NK-92 (cell line): Measurements from ENCODE around the gene LMO2.
"Not testable (repeated sequence)": the region's sequence is repeated elsewhere in the genome, so short reads cannot be mapped to it uniquely, and the experiment has no call there.

Experiments
- DNase-seq: peaks from one replicate; lab custom pipeline; 2025; ENCODE audit not compliant: unreplicated experiment; lab: John Stamatoyannopoulos, UW

The LMO2 gene

GRCh38 chr11:33863418-33864172, 28.3 kb downstream of the LMO2 start:
- DNase-seq, result no peak

DNA sequence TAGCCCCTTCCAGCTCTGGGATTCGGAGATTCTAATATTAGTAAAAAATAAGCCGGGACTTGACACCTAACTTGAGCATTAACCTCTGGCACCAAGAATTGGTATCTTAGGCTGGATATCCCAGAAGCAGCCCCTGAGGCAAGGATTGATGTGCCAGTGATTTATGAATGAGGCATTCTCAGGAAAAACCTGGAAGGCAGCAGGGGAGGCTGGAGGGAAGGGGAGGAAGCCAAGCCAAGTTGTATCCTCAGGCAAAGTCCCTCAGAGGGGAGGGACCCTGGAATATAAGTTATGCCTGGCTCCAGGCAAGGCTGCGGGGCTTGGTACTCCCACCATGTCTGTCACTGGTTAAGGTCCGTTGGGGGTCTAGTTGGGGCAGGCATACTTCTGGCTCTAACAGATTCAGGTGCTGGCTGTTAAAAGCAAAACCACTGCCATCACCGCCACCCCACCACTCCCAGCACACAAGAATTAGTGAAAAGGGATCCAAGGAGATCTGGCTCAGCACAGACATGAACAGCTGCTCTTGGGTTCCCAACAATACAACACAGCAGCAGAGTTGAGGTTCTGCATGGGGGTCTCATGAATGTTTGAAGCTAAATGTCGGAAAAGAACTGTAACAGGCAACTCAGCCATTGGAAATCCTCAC, 29.8 kb downstream of the LMO2 start:
- no peak for DNase-seq

DNA sequence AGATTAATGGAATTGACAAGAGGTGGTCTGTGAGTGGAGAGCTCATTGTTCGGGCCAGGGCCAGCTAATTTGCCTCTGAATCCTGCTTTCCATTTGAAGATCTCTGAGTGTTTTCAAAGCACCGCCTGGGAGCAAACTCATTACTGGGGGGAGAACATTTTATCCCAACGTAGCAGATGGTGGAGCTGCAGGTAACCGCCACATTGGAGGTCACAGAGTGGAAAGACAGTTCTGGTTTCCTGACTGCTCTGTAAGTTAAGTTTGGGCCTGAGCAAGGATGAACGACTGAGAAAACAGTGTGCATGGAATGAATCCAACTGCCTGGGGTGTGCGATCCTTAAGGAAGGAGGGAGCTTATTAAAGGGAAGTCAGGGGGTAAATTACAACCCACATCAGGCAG, 30.5 kb downstream of the LMO2 start:
- no peak for DNase-seq

DNA sequence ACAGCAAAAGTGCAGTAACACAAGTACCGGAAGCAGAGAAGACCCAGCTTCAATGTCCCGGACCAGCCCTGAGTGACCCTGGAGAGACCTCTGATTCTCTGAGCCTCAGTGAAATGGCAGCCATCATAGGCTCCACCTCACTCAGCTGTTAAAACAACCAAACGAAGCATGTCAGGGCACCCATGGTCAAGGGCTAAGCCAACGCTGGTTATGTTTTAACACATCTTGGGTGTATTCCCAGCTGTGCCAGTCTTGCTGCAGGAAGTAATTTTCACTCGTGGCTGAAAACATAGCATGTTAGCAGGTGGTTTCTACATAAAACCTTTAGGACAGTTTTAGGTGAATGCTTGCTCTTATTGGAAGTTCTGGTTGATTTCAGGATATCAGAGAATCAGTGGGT, 30.9 kb downstream of the LMO2 start:
- DNase-seq, result no peak

DNA sequence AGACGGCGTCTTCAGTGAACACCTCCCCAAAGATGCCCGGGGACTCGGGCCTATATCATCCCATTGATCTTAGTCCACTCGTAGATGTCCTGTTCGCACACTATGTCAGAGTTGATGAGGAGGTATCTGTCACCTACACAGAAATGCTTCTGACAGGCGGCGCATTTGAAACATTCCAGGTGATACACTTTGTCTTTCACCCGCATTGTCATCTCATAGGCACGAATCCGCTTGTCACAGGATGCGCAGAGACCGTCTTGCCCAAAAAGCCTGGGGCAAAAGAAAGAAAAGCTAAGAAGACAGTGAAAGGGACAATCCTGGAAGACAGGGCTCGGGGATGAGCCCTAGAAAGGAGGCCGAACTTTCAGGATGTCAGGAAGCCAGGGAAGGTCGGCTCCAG, 32.6 kb downstream of the LMO2 start:
- no peak for DNase-seq

DNA sequence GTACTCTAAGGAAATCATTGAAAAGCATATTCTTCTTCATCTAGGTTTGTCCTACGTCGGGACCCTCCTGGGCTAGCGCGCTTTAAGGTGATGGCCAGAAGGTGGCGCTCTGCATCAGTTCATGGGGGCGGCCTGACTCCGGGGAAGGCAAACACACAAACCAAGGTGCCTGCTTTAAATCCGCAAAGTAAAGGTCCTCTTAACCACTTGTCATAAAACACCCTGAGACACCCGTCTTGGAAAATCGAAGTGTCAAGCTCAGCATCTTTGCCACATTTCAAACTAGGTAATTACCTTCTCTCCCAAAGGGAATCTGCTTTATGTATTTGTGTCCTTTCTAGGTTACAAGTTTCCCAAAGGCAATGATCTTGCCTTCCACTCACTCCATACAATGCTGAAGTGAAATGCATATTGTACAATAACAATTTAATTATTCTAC, 33.9 kb downstream of the LMO2 start:
- DNase-seq, result no peak

- DNase-seq, result no peak
Measured at GRCh38 chr11:33855500-33855899, 36.4 kb downstream of the LMO2 start.

GRCh38 chr11:33848717-33849390, 43.0 kb downstream of the LMO2 start:
- no peak for DNase-seq

- DNase-seq, result no peak
Measured at GRCh38 chr11:33847251-33847650, 44.6 kb downstream of the LMO2 start.

DNA sequence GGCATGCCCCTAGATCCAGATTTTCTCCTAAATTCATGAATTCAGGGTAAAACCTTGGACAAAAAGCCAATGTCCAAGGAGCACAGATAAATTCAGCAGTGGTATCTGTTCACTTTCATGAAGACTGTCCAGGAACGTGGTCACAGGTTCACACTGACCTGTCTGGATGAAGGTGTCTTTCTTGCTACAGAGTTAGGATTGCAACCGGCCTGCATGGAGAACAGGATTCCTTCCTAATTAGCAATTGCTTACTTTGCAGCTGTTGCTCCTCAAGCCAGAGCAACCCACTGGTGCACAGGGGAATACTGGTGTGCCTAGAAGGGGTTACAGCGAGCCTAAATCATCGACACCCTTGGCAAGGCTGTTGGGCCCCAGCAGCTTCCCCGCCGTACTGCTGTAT, 47.6 kb downstream of the LMO2 start:
- no peak for DNase-seq

- DNase-seq, result no peak
Measured at GRCh38 chr11:33843018-33843417, 48.9 kb downstream of the LMO2 start.

DNA sequence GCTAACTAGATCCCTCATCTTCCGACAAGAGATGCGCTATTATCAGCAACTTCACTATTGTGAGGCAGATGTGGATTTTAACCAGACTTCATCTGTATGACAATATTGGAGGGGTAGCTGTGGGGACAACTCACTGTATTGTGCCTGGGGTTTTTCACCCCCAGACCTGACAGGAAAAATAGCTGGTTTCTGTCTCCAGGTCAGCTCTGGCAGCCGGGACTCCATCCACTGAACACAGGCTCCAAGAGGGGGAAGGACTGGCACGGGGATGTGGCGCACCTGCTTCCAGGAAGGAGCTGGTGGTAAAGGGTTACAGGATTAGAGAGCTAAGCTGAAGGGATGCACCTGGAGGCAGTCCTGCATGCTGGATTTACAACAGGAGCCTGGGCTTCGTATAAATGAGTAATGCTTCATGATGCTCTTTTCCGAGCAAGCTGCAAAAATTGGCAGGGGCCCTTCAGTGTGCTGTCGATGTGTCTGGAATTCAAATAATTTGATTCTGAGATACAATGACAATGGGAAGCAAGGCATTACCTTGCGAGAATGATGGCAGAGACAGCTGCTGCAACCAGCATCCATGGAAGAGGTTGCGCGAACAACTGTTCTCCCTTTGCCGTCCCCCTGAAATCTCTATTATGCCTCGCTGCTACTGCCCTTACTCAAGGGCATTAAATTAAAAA, 49.5 kb downstream of the LMO2 start:
- DNase-seq, result no peak

- DNase-seq, result not testable (repeated sequence)
Measured at GRCh38 chr11:33838234-33838633, 53.6 kb downstream of the LMO2 start.

DNA sequence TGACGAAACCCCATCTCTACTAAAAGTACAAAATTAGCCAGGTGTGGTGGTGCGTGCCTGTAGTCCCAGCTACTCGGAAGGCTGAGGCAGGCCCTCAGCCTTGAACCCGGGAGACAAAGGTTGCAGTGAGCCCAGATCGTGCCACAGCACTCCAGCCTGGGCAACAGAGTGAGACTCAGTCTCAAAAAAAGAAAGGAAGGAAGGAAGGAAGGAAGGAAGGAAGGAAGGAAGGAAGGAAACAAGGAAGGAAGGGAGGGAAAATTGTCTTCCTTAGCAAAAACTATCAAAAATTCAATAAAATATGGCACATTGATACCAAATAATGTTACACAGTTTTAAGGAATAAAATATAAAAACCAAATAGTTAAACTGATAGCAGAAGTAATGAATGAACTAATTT, 54.5 kb downstream of the LMO2 start:
- DNase-seq, result not testable (repeated sequence)

DNA sequence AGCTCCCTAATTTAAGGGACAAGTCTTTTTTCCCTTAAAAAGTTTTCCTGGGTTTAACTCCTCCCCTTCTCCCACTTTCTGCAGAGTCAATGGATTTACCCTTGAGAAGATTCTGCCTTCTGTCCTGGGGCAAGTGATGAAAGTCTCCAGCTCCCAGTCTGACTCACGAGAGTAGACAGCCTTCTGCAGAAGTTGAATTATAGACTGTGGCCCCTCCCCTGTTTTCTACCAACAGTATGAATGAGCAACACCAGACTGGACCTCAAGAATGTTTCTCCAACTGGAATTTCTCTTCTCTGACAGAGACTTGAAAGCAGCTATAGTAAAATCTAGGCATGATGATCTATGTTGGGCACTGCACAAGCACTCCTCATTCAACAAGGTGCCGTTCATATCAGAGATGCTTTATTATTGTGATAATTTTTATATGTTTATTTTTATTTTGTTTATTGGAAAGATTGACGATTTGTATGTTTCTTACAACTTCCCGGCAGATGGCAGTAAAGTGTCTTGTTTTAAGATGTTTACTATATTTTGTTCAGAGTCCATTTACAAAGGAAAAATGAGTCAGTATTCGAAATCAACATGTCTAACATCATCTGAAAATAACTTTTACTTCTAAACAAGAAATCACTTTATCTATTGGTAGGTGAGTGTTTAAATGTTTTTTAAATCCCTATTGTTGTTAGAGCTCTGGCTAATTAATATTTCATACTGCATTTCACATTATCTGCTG, 56.6 kb downstream of the LMO2 start:
- DNase-seq, result no peak

DNA sequence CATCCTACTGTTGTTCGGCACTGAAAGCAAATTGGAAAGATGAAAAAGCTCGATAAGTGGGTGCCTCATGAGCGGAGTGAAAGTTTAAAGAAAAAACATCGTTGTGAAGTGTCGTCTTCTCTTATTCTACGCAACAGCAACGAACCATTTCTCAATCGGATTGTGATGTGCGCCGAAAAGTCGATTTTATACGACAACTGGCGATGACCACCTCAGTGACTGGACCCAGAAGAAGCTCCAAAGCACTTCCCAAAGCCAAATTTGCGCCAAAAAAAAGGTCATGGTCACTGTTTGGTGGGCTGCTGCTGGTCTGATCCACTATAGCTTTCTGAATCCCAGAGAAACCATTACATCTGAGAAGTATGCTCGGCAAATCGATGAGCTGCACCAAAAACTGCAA, 59.2 kb downstream of the LMO2 start:
- DNase-seq, result no peak

GRCh38 chr11:33830903-33831648, 60.8 kb downstream of the LMO2 start:
- DNase-seq, result no peak

- no peak for DNase-seq
Measured at GRCh38 chr11:33829430-33830141, 62.3 kb downstream of the LMO2 start.

- DNase-seq, result no peak
Measured at GRCh38 chr11:33828604-33829429, 63.1 kb downstream of the LMO2 start.
